HEK293T (cell line): Measurements from ENCODE around the gene MEI1.

Experiments used
- ARNT ChIP-seq: fragments of 450-650 bp; IDR thresholded peaks from 2 replicates; pipeline ENCODE4 v1.6.1; 2017; ENCODE audit warnings: mild to moderate bottlenecking
- BHLHE40 ChIP-seq: fragments of 450-650 bp; IDR thresholded peaks from 2 replicates; pipeline ENCODE4 v1.6.1; 2016; ENCODE audit warnings: mild to moderate bottlenecking, moderate library complexity, borderline replicate concordance
- CTBP1 ChIP-seq: fragments of 450-650 bp; IDR thresholded peaks from 2 replicates; pipeline ENCODE4 v1.6.1; 2016; ENCODE audit warnings: borderline replicate concordance
- ELF4 ChIP-seq: fragments of 450-650 bp; IDR thresholded peaks from 2 replicates; pipeline ENCODE4 v1.6.1; 2017; ENCODE audit warnings: antibody characterized with exemption
- FOXK2 ChIP-seq: fragments of 450-650 bp; IDR thresholded peaks from 2 replicates; pipeline ENCODE4 v1.6.1; 2016; ENCODE audit warnings: mild to moderate bottlenecking
- FOXM1 ChIP-seq: fragments of 450-650 bp; IDR thresholded peaks from 2 replicates; pipeline ENCODE4 v1.6.1; 2017; ENCODE audit warnings: mild to moderate bottlenecking, borderline replicate concordance
- L3MBTL2 ChIP-seq: fragments of 450-650 bp; conservative IDR thresholded peaks from 2 replicates; pipeline ENCODE4 v1.6.1; 2016; ENCODE audit warnings: mild to moderate bottlenecking
- LEF1 ChIP-seq: fragments of 450-650 bp; IDR thresholded peaks from 2 replicates; pipeline ENCODE4 v1.6.1; 2017; ENCODE audit warnings: mild to moderate bottlenecking, borderline replicate concordance
- SP1 ChIP-seq: fragments of 450-650 bp; IDR thresholded peaks from 2 replicates; pipeline ENCODE4 v1.6.1; 2017
- SUZ12 ChIP-seq: fragments of 450-650 bp; IDR thresholded peaks from 2 replicates; pipeline ENCODE4 v1.6.1; 2016; ENCODE audit warnings: mild to moderate bottlenecking
- TARDBP ChIP-seq: fragments of 450-650 bp; IDR thresholded peaks from 2 replicates; pipeline ENCODE4 v1.6.1; 2016
- TF ChIP-seq, protein P1 (sequence below): fragments of 450-650 bp; IDR thresholded peaks from 2 replicates; pipeline ENCODE4 v1.6.1; 2016

DNA sequence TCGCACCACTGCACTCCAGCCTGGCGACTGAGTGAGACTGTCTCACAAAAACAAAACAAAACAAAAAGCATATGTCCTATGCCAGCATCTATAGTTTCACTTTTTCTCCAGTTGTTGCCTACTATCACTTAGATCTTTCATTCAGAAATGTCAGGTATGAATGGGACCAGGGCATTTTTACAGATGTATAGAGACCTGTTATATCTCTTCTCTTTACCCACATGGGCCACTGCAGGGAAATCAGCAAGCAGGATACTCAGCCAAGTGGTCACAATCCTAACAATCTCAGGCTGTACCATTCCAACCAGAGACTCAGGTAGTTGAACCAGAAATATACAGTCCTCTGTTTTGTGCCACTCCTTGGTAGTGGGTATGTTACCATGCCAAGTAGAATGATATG is 117.6 kb downstream of the MEI1 start:
- TF ChIP-seq SUZ12, result no peak
- TF ChIP-seq TARDBP, result no peak
- no peak for TF ChIP-seq BHLHE40
- no peak for TF ChIP-seq FOXM1
- TF ChIP-seq SP1, result no peak
- no peak for TF ChIP-seq CTBP1
- TF ChIP-seq ARNT, result no peak
- no peak for TF ChIP-seq FOXK2
- no peak for TF ChIP-seq LEF1
- TF ChIP-seq, protein P1, sequence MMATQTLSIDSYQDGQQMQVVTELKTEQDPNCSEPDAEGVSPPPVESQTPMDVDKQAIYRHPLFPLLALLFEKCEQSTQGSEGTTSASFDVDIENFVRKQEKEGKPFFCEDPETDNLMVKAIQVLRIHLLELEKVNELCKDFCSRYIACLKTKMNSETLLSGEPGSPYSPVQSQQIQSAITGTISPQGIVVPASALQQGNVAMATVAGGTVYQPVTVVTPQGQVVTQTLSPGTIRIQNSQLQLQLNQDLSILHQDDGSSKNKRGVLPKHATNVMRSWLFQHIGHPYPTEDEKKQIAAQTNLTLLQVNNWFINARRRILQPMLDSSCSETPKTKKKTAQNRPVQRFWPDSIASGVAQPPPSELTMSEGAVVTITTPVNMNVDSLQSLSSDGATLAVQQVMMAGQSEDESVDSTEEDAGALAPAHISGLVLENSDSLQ, result no peak
- TF ChIP-seq ELF4, result no peak
- TF ChIP-seq L3MBTL2, result no peak
